ENCODE measurements around the gene TMEM267.

Gene TMEM267

GRCh38 chr5:43483298-43484105 lies at the start of gene TMEM267:
TMEM267 (minus strand) TSS chr5:43483865; CDS start chr5:43453969, 29,896 bp downstream.
- peak within 1 kb of the TSS; percentile 93 for H3K27ac ChIP-seq
- no peak for TF ChIP-seq CTCF (conservative IDR thresholded peaks at IDR 0.05)

GRCh38 chr5:43530648-43531047 lies 47.0 kb upstream of the TMEM267 start:
- TF ChIP-seq CTCF (conservative IDR thresholded peaks at IDR 0.05): no peak
- no peak overlapping the region for H3K27ac ChIP-seq

GRCh38 chr5:43523662-43524072 lies 40.0 kb upstream of the TMEM267 start:
- no peak overlapping the region for H3K27ac ChIP-seq
- no peak for TF ChIP-seq CTCF (conservative IDR thresholded peaks at IDR 0.05)

- TF ChIP-seq CTCF (conservative IDR thresholded peaks at IDR 0.05): no peak
Observed at GRCh38 chr5:43520615-43521014, 37.0 kb upstream of the TMEM267 start.

GRCh38 chr5:43515678-43516048 lies 32.0 kb upstream of the TMEM267 start:
- peak overlapping the region; percentile 88 for H3K27ac ChIP-seq
- no peak for TF ChIP-seq CTCF (conservative IDR thresholded peaks at IDR 0.05)

More at GRCh38 chr5:43520615-43521014, 37.0 kb upstream of the TMEM267 start:
- H3K27ac ChIP-seq: no peak overlapping the region

GRCh38 chr5:43514816-43515677 lies 31.4 kb upstream of the TMEM267 start, which contains the start of gene C5orf34:
C5orf34 (minus strand) TSS chr5:43515148; CDS start chr5:43509339, 5,809 bp downstream.
- peak within 1 kb of the TSS; percentile 88 for H3K27ac ChIP-seq
- TF ChIP-seq CTCF (conservative IDR thresholded peaks at IDR 0.05): 0 out of 2 replicates have a peak, but pooled peaks have one; percentile 16

- no peak for TF ChIP-seq CTCF (conservative IDR thresholded peaks at IDR 0.05)
- peak overlapping the region; percentile 88 for H3K27ac ChIP-seq
Observed at GRCh38 chr5:43514471-43514815, 30.8 kb upstream of the TMEM267 start.
